Immature natural killer cell (primary cell): Measurements from ENCODE around the gene FAM53B. TPM values are rescaled to one million over a fixed set of nuclear protein-coding genes. Genes with fewer than 3 reads are reported as not detected.

ENCODE experiments used
- DNase-seq, 3 donors: peaks; one replicate each; pipeline ENCODE4 v3.0.0; 2022; ENCODE audit warnings: mixed read lengths in 1 of 3
- H3K27ac Mint-ChIP-seq, 6 donors: one replicate each; pipeline ENCODE4 v1.8.0; 2020; ENCODE audit warnings: mixed read lengths in 6 of 6, mild to moderate bottlenecking in 5 of 6, inconsistent platforms in 4 of 6, moderate library complexity in 3 of 6
- H3K27me3 Mint-ChIP-seq, 3 donors: one replicate each; pipeline ENCODE4 v1.8.0; 2020 to 2021; ENCODE audit warnings: low read depth in 3 of 3, mild to moderate bottlenecking in 3 of 3, mixed read lengths in 3 of 3, moderate library complexity in 3 of 3, inconsistent platforms in 1 of 3
- H3K36me3 Mint-ChIP-seq, 3 donors: one replicate each; pipeline ENCODE4 v1.8.0; 2020; ENCODE audit warnings: mixed read lengths in 3 of 3, inconsistent platforms in 2 of 3, mild to moderate bottlenecking in 2 of 3
- H3K4me1 Mint-ChIP-seq, 2 donors: one replicate each; pipeline ENCODE4 v1.8.0; 2020; ENCODE audit warnings: inconsistent platforms in 2 of 2, mild to moderate bottlenecking in 2 of 2, mixed read lengths in 2 of 2, moderate library complexity in 1 of 2
- H3K4me3 Mint-ChIP-seq, 5 donors: one replicate each; pipeline ENCODE4 v1.8.0; 2020; ENCODE audit warnings: mild to moderate bottlenecking in 5 of 5, mixed read lengths in 5 of 5, inconsistent platforms in 3 of 5, moderate library complexity in 3 of 5
- H3K9me3 Mint-ChIP-seq, 6 donors: one replicate each; pipeline ENCODE4 v1.8.0; 2020; ENCODE audit warnings: mild to moderate bottlenecking in 6 of 6, mixed read lengths in 6 of 6, inconsistent platforms in 4 of 6, moderate library complexity in 3 of 6
- polyA plus RNA-seq, 3 donors: library from polyadenylated mRNA; unstranded; fragments of 300-500 nt; fragmentation: Illumina TruSeq; gene quantifications; one replicate each; pipeline ENCODE4 v1.2.3, GENCODE V29; 2021

Gene FAM53B
- polyA plus RNA-seq, 3 donors from 2014 or later, result 12.1 to 62.1 (median 23.8) TPM

DNA sequence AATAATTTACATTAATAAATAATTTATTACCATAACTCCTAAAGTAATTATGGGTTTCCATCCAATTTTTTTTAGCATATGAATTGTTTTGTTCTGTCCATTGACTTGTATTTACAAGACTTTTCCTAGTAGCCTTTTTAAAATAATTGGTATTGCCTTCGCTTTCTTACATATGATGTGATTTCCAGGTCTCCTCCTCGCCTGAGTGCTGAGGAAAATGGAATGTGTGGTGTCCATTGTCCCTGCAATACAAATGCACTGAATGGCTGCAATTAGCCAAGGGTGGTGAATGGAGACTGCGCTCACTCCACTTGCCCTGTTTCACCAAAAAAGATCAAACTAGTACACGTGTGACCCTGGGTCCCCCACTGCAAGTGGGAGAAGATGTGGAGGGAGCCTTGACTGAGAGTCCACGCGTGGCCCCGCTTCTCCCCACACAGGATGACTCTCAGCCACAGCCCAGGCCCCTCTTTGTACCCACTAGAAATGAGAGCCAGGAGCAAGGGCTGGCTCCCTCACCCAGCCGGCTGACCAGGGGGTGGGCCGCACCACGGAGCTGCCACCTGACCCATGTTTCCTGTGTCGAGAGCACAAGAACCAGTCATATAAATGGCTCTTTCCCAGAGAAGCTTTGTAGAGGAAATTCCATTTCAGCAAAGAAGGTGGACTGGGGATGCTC is 52.6 kb downstream of the FAM53B start:
- Mint-ChIP-seq H3K27ac (peak overlapping the region; percentile 85 to 99 (median 92)), H3K4me3 (peak overlapping the region; percentile 66 to 78 (median 77)), H3K27me3 (peaks cover 16 to 28% (median 18%) of the 10 kb centered on the region in 3 donors), H3K36me3 (peaks cover 23 to 44% (median 30%) of the 10 kb centered on the region in 3 donors), H3K4me1 (peaks cover 92 to 96% of the 10 kb centered on the region in 2 donors), H3K9me3 (no peaks in the 10 kb centered on the region)
- peak in 1 of 3 donors; percentile 49 for DNase-seq

- Mint-ChIP-seq H3K36me3 (peaks cover 26 to 42% (median 30%) of the 10 kb centered on the region in 3 donors), H3K27ac (peak overlapping the region; percentile 58 to 99 (median 92)), H3K27me3 (peaks cover 12 to 26% (median 15%) of the 10 kb centered on the region in 3 donors), H3K9me3 (no peaks in the 10 kb centered on the region), H3K4me3 (peak overlapping the region in 3 of 5 donors; percentile 21 to 77 (median 72)), H3K4me1 (peaks cover 92 to 96% of the 10 kb centered on the region in 2 donors)
- no peak for DNase-seq
Measured at GRCh38 chr10:124691002-124691401, 53.2 kb downstream of the FAM53B start.

GRCh38 chr10:124689911-124690498 is 54.2 kb downstream of the FAM53B start:
- Mint-ChIP-seq H3K36me3 (peaks cover 26 to 37% (median 26%) of the 10 kb centered on the region in 3 donors), H3K27me3 (peaks cover 12 to 34% (median 20%) of the 10 kb centered on the region in 3 donors), H3K4me3 (peak overlapping the region; percentile 36 to 89 (median 83))

DNA sequence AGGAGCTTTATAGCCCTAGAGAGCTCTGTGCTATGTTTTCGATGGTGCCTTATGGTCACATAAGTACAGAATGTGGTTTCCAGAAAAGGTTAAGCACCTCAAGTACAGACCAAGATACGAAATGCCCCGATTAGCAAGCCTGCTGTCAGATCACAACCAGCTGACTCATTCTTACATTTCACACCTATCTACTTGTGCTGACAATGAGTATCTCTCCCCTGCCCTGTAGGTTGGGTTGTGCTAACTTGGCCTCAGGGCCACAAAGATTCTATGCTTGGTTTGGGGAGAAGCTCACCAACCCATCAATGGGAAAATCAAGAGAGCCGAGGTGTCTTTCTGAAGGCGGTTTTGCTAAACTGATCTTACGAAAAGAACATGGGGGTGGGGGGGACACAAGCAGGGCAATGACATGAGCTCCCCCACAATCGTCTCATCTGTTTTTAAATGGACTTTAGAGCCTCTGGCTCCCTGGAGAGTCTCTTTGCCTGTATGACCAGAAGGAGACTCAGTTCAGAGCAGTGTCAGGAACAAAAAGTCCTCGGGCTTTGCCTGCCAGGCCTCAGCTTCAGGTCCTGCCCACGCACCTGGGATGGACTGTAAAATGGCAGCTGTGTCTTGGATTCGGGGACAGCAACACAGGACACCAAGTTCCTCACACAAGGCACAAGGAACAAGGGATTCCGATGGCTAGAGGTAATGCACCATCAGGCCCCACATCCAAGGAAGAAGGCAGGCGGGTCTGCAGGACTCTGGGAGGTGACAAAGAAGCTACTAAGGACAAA is 55.1 kb downstream of the FAM53B start:
- H3K27me3 Mint-ChIP-seq, result peaks cover 8 to 38% (median 20%) of the 10 kb centered on the region in 3 donors
- peaks cover 92 to 96% of the 10 kb centered on the region in 2 donors for H3K4me1 Mint-ChIP-seq
- H3K4me3 Mint-ChIP-seq, result peak overlapping the region; percentile 61 to 89 (median 83)
- H3K9me3 Mint-ChIP-seq, result no peaks in the 10 kb centered on the region
- DNase-seq, result peak; percentile 81 to 88 (median 84)
- H3K27ac Mint-ChIP-seq, result peak overlapping the region; percentile 92 to 99 (median 98)
- H3K36me3 Mint-ChIP-seq, result peaks cover 22 to 34% (median 27%) of the 10 kb centered on the region in 3 donors

More at GRCh38 chr10:124689911-124690498, 54.2 kb downstream of the FAM53B start:
- no peak for DNase-seq
- Mint-ChIP-seq H3K4me1 (peaks cover 92 to 96% of the 10 kb centered on the region in 2 donors), H3K9me3 (no peaks in the 10 kb centered on the region), H3K27ac (peak overlapping the region; percentile 92 to 99 (median 98))

DNA sequence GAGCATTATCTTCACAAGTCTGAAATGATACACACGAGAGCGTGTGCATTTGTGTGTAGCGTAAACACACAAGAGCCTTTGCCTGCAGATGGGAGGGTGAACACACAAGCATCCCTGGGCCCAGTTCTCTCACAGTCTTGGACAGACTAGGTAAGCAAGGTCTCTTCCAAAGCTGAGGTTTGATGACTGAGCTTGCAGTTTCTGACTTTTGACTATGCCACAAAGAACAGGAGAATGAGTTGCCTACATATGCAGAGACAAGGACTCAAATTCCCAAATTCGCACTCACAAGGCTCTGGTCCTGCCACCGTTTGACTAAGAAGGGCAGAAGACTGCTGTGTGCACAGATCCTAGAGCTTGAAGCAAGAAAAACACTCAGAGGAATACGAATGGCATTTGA is 55.8 kb downstream of the FAM53B start:
- Mint-ChIP-seq H3K27ac (peak overlapping the region; percentile 92 to 99 (median 98)), H3K27me3 (peaks cover 5 to 37% (median 18%) of the 10 kb centered on the region in 3 donors), H3K4me3 (peak overlapping the region; percentile 25 to 89 (median 83)), H3K9me3 (no peaks in the 10 kb centered on the region), H3K36me3 (peaks cover 19 to 30% (median 20%) of the 10 kb centered on the region in 3 donors), H3K4me1 (peaks cover 92 to 96% of the 10 kb centered on the region in 2 donors)
- DNase-seq, result no peak

- peaks cover 7 to 37% (median 17%) of the 10 kb centered on the region in 3 donors for H3K27me3 Mint-ChIP-seq
- H3K27ac Mint-ChIP-seq, result peak overlapping the region; percentile 91 to 99 (median 95)
- no peaks in the 10 kb centered on the region for H3K9me3 Mint-ChIP-seq
- peaks cover 94 to 97% of the 10 kb centered on the region in 2 donors for H3K4me1 Mint-ChIP-seq
- peak overlapping the region in 3 of 5 donors; percentile 4 to 89 (median 40) for H3K4me3 Mint-ChIP-seq
- DNase-seq, result no peak
- peaks cover 16 to 29% (median 18%) of the 10 kb centered on the region in 3 donors for H3K36me3 Mint-ChIP-seq
Measured at GRCh38 chr10:124686707-124687376, 57.3 kb downstream of the FAM53B start.

DNA sequence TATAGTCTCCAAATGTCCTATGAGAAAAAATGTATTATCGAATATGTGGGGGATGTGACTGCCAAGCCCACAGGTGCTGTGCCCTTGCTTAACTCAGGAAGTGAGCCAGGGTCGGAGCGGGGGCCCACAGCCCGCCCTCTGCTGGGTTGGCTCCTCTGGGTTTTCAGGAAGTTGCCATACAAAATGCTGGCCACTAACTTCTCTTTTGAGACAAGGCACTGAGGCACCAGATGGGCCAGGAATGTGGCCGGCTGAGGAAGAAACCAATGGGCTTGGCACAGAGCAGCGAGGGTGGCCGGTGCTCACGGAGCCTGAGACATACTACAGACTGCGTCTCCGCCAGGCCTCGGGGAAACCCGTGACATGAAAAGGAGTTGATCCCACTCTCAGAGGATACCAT is 58.9 kb downstream of the FAM53B start:
- peaks cover 9 to 42% (median 15%) of the 10 kb centered on the region in 3 donors for H3K27me3 Mint-ChIP-seq
- peak overlapping the region; percentile 91 to 99 (median 94) for H3K27ac Mint-ChIP-seq
- peaks cover 19 to 36% (median 21%) of the 10 kb centered on the region in 3 donors for H3K36me3 Mint-ChIP-seq
- no peak for DNase-seq
- no peaks in the 10 kb centered on the region for H3K9me3 Mint-ChIP-seq
- H3K4me3 Mint-ChIP-seq, result peak overlapping the region; percentile 16 to 49 (median 21)
- peaks cover 91 to 96% of the 10 kb centered on the region in 2 donors for H3K4me1 Mint-ChIP-seq

DNA sequence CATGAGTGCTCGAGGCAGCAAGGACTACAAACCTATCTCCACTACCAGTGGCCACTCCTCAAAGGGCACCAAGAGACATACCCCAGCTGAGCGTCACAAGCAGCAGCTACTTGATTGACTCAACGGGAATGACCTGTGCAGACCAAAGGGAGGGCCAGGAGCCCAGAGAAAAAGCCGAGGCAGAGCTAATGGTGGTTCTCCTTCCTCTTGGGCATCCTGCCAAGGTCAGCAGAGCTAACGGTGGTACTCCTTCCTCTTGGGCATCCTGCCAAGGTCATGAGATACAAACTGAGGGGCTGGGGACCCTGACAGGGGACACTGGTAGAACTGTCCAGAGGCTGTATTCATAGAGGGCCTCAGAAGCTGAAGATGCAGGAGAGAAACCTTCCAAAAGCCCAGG is 60.4 kb downstream of the FAM53B start:
- H3K9me3 Mint-ChIP-seq, result no peaks in the 10 kb centered on the region
- DNase-seq, result no peak
- peaks cover 91 to 96% of the 10 kb centered on the region in 2 donors for H3K4me1 Mint-ChIP-seq
- peaks cover 9 to 43% (median 11%) of the 10 kb centered on the region in 3 donors for H3K27me3 Mint-ChIP-seq
- H3K4me3 Mint-ChIP-seq, result peak overlapping the region; percentile 50 to 83 (median 74)
- peak overlapping the region; percentile 82 to 99 (median 94) for H3K27ac Mint-ChIP-seq
- peaks cover 16 to 37% (median 22%) of the 10 kb centered on the region in 3 donors for H3K36me3 Mint-ChIP-seq

DNA sequence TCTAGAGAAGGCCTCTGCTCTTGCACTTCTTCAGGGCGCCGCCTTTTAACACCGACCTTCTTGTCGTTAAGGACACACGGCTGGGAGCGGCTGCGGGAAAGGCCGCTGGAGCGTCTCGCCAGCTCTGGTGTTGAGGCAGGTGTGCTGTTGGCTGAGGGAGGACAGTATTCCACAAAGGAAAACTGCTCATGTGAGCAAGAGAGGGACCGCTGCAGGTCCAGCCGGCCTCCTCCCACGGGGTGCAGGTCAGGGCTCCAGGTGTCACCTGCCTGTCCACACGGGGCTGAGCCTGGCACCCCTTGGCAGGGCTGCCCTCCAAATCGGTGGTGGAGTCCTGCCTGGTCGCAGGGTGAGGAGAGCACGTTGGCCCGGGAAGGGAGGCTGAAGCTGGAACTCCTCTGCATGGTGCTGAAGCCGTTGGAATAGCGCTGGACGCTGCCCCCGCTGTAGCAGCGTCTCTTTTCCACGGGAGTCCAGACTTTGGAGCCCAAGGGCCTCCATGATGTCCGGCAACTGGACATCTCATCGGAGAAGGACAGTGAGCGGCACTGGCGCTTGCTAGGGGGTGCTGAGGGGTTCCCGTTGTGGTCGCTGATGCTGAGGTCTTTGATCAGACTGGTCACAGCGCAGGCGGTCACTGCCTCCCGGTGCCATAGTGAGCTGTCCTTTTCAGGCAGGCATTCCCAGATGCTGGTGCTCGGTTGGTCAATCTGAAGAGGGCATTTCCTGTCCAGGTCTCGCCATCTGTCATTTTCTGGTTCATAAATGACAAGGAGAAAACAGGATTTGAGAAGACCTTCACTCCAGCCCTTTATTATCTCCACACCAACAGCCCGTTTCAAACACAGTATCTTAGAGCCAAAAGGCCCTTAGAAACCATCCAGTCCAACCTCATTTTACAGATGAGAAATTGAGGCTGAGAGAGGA is 62.3 kb downstream of the FAM53B start:
- H3K4me1 Mint-ChIP-seq, result peaks cover 91 to 96% of the 10 kb centered on the region in 2 donors
- peaks cover 14 to 34% (median 16%) of the 10 kb centered on the region in 3 donors for H3K27me3 Mint-ChIP-seq
- DNase-seq, result no peak
- H3K27ac Mint-ChIP-seq, result peak overlapping the region; percentile 55 to 99 (median 98)
- no peaks in the 10 kb centered on the region for H3K9me3 Mint-ChIP-seq
- H3K36me3 Mint-ChIP-seq, result peaks cover 16 to 45% (median 23%) of the 10 kb centered on the region in 3 donors
- no peak overlapping the region for H3K4me3 Mint-ChIP-seq

DNA sequence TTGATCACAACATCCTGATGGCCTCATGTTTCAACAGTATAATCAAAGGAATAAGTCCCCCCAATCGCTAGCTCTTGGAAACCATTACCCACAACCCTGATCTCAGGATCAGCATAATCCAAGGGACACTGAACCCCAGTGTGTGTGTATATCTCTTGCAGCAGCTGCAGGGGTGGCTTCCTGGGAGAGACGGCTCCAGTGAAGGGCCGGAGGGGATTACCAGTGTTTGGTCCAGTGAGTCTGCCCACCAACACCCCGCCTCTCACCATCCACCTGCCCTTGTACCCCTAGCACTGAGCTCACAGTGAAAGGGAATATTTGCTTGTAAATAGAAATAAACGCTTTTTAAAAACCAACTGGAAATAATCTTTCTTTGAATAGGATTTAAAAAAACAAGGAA is 63.1 kb downstream of the FAM53B start:
- Mint-ChIP-seq H3K27me3 (peaks cover 16 to 34% (median 18%) of the 10 kb centered on the region in 3 donors), H3K4me3 (peak overlapping the region in 1 of 5 donors; percentile 5), H3K27ac (peak overlapping the region; percentile 55 to 99 (median 93)), H3K36me3 (peaks cover 16 to 43% (median 21%) of the 10 kb centered on the region in 3 donors), H3K4me1 (peaks cover 91 to 96% of the 10 kb centered on the region in 2 donors), H3K9me3 (no peaks in the 10 kb centered on the region)
- DNase-seq, result no peak

DNA sequence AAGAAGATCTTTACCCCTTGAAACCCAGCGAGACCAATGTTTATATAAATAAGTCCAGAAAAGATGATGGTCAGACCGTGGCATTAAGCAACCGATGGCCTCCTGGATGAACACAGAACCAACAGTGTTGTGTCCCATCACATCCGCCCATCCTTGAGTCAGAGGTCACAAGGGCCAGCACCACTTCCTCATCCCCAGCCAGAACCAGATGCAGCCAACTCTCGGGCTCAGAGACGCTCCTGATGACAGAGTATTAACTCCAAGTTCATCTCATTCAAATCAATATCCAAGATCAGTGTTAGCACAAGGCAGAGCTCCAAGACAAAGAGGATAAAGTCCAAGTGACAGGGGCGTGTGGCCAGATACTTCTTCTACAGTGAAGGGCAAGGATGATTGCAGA is 63.5 kb downstream of the FAM53B start:
- peaks cover 15 to 32% (median 18%) of the 10 kb centered on the region in 3 donors for H3K27me3 Mint-ChIP-seq
- no peaks in the 10 kb centered on the region for H3K9me3 Mint-ChIP-seq
- H3K27ac Mint-ChIP-seq, result peak overlapping the region; percentile 55 to 99 (median 93)
- H3K4me1 Mint-ChIP-seq, result peaks cover 91 to 96% of the 10 kb centered on the region in 2 donors
- H3K36me3 Mint-ChIP-seq, result peaks cover 17 to 43% (median 20%) of the 10 kb centered on the region in 3 donors
- peak overlapping the region in 4 of 5 donors; percentile 5 to 11 (median 8) for H3K4me3 Mint-ChIP-seq
- DNase-seq, result no peak

DNA sequence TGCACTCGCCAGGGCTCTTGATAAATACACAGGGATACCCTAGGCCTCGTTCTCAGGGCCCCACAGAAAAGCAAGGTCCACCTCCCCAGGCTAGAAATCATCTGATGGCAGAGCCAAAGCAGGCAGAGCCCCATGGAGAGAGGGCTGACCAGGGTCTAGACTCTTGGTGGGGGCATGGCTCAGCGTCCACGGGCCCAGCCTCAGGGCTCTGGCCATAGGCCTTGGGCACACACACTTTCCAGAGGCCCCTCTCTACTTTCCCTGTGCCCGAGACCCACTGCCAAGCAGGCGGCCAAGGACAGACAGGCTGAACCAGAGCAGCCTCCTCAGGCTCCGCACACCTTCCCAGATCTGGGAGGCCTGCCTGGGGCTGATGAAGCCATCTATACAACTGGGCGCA is 64.8 kb downstream of the FAM53B start:
- H3K27ac Mint-ChIP-seq, result peak overlapping the region; percentile 96 to 99 (median 98)
- DNase-seq, result no peak
- H3K36me3 Mint-ChIP-seq, result peaks cover 20 to 42% (median 20%) of the 10 kb centered on the region in 3 donors
- no peaks in the 10 kb centered on the region for H3K9me3 Mint-ChIP-seq
- peaks cover 91 to 96% of the 10 kb centered on the region in 2 donors for H3K4me1 Mint-ChIP-seq
- H3K27me3 Mint-ChIP-seq, result peaks cover 12 to 32% (median 18%) of the 10 kb centered on the region in 3 donors
- H3K4me3 Mint-ChIP-seq, result peak overlapping the region; percentile 81 to 89 (median 84)
